Brain microvascular endothelial cell (primary cell): ENCODE measurements around the gene SH3D21.

Experiments used
- DNase-seq: peaks from one replicate; pipeline ENCODE4 v3.0.0-alpha.2; 2020
- H3K27ac ChIP-seq: fragments of 250-450 bp; sonication (Bioruptor Pico); 2 replicates; pipeline ENCODE4 v1.5.1; 2020; ENCODE audit warnings: mild to moderate bottlenecking, moderate library complexity
- H3K27me3 ChIP-seq: fragments of 250-450 bp; sonication (Bioruptor Pico); replicated peaks from 2 replicates; pipeline ENCODE4 v1.5.1; 2020; ENCODE audit warnings: mild to moderate bottlenecking
- H3K36me3 ChIP-seq: fragments of 250-450 bp; sonication (Bioruptor Pico); replicated peaks from 2 replicates; pipeline ENCODE4 v1.5.1; 2020; ENCODE audit warnings: mild to moderate bottlenecking
- H3K4me3 ChIP-seq: 2 replicates; pipeline ENCODE4 v1.5.1; 2011; ENCODE audit warnings: low read depth, mild to moderate bottlenecking, control low read depth, low read length, moderate library complexity
- in situ Hi-C: cut with HindIII; loops from 2 replicates; pipeline ENCODE4 v1.10.0; 2017; ENCODE audit warnings: low sequenced_read_pairs, low pct_ligation_motif_present
- TF ChIP-seq, protein P1 (sequence below): IDR thresholded peaks from 2 replicates; pipeline ENCODE4 v1.5.1; 2011; ENCODE audit warnings: low read depth, mild to moderate bottlenecking, moderate library complexity, low read length, control low read depth, inconsistent platforms; ENCODE audit errors: missing control alignments

Gene SH3D21

DNA sequence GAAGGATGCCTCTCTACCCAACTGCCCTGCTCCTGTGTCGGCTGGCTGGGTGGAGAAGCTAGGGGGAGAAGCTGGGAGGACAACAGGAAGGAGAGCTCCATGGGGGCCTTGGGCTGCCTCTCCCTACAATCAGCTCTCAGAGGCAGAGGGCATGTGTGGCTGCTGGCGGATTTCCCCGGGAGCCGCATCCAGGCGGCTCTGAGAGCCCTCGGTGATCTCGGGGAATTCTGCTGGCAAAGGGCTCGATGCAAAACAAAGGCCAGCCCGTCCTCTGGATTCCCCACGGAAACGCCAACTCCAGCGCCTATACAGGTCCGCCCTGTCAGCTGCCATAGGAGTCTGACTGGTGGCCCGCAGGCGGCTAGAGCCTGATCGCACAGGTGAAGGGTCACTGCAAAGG is 43.7 kb downstream of the SH3D21 start:
- no peak for DNase-seq
- Histone ChIP-seq H3K27me3 (no peaks in the 10 kb centered on the region), H3K4me3 (no peak overlapping the region), H3K27ac (peak overlapping the region; percentile 91), H3K36me3 (peaks cover 63% of the 10 kb centered on the region)
- TF ChIP-seq, protein P1, sequence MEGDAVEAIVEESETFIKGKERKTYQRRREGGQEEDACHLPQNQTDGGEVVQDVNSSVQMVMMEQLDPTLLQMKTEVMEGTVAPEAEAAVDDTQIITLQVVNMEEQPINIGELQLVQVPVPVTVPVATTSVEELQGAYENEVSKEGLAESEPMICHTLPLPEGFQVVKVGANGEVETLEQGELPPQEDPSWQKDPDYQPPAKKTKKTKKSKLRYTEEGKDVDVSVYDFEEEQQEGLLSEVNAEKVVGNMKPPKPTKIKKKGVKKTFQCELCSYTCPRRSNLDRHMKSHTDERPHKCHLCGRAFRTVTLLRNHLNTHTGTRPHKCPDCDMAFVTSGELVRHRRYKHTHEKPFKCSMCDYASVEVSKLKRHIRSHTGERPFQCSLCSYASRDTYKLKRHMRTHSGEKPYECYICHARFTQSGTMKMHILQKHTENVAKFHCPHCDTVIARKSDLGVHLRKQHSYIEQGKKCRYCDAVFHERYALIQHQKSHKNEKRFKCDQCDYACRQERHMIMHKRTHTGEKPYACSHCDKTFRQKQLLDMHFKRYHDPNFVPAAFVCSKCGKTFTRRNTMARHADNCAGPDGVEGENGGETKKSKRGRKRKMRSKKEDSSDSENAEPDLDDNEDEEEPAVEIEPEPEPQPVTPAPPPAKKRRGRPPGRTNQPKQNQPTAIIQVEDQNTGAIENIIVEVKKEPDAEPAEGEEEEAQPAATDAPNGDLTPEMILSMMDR, result no peak
- in situ Hi-C loops, result no loop called here

DNA sequence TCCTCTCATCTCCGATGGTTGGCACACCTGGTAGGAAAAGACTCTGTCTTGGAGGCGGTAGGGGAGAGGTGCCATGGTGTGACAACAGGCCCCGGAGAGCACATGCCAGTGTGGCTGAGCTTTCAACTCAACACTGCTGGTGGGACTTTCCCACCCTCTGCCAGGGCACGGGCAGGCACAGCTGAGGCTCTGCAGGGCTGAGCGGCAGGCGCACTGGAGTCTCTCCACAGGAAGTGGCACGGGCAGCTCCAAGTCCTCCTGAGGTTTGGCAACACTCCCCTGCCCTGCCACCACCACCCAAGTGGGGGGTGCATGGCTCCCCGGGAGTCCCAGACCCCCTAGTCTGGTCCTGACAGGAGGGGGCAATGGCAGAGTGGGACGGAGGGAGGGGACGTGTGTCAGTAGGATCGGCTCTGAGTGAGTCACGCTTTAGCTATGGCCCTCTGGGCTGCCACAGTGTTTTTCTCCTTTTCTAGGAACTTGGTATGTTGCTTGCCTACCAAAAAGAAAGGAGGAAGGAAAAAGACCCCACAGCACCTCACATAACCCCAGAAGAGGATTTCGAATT is 44.6 kb downstream of the SH3D21 start:
- TF ChIP-seq, protein P1, result no peak
- DNase-seq, result peak; percentile 79
- Histone ChIP-seq H3K27me3 (no peaks in the 10 kb centered on the region), H3K4me3 (no peak overlapping the region), H3K36me3 (peaks cover 63% of the 10 kb centered on the region), H3K27ac (peak overlapping the region; percentile 91)
- in situ Hi-C loops, result no loop called here

DNA sequence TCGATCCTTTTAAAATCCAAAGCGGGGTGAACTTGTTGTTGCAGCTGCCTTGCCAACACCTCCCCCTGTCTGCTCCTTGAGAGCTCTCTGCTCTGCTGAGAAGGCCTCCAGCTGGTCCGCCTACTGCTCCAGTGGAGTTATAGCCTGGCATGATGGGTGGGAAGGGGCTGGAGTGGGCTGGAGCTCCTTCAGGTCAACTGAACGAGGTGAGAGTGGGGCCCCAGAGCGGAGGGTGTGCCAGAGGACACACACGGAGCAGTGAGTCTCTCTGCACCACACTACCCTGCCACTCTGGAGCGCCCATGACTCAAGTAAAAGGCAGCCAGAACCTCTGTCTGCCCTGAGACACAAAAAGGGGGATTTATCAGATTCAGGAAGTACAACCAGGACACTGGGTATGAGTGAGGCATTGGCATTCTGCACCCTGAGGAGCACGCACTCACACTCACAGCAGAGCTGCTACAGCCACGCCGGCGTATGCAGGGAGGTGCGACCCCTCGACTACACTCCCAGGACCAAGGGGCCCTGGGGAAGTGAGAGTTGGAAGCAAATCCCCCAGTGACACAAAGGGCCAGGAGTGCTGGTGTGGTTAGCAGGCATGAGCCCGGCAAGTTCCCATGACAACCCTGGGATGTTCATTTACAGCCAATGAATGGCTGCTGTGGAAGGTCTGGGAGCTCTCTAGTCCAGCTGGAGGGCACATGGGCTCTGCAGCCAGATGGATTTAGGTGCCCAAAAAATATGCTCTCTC is 45.2 kb downstream of the SH3D21 start:
- peak overlapping the region; percentile 91 for H3K27ac ChIP-seq
- DNase-seq, result peak; percentile 81
- TF ChIP-seq, protein P1, result no peak
- peaks cover 62% of the 10 kb centered on the region for H3K36me3 ChIP-seq
- in situ Hi-C loops, result no loop called here
- H3K4me3 ChIP-seq, result peak overlapping the region; percentile 26
- no peaks in the 10 kb centered on the region for H3K27me3 ChIP-seq

DNA sequence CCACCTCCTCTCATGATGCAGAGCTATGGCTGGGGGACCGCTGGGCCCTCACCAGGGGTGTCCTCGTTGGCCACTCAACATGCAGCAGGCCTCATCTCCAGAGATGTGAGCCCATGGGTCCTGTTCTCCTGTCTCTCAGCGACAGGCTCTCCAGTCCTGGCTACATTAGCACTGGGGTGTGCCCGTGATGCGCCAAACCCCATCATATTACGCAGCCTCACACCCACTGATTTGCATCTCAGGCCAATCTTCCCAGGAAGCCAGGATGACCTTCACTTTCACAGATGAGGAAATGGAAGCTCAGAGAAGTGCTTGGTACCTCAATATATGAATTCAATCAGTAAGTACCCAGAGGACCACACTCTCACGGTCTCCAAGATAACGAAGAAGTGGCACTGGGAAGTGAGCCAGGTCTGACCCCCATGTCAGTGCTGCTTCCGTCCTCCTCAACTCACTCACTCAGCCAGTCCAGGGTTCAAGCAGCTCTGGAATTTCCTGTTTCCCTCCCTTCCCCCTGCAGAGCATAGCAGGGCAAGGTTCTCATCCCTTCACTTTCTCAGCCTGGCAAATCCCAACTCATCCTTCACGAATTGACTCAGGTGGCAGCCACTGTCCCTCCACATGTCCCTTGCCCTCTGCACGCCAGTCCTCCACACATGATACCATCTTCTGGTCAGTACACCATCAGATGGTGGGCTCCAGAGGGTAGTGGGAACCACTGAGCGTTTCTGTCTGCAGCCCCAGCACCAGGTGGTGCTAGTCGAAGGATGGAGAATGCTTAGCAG is 46.1 kb downstream of the SH3D21 start:
- Histone ChIP-seq H3K27ac (peak overlapping the region; percentile 91), H3K4me3 (no peak overlapping the region), H3K27me3 (no peaks in the 10 kb centered on the region), H3K36me3 (peaks cover 62% of the 10 kb centered on the region)
- no peak for DNase-seq
- TF ChIP-seq, protein P1, result peak; percentile 53
- in situ Hi-C loops, result no loop called here

DNA sequence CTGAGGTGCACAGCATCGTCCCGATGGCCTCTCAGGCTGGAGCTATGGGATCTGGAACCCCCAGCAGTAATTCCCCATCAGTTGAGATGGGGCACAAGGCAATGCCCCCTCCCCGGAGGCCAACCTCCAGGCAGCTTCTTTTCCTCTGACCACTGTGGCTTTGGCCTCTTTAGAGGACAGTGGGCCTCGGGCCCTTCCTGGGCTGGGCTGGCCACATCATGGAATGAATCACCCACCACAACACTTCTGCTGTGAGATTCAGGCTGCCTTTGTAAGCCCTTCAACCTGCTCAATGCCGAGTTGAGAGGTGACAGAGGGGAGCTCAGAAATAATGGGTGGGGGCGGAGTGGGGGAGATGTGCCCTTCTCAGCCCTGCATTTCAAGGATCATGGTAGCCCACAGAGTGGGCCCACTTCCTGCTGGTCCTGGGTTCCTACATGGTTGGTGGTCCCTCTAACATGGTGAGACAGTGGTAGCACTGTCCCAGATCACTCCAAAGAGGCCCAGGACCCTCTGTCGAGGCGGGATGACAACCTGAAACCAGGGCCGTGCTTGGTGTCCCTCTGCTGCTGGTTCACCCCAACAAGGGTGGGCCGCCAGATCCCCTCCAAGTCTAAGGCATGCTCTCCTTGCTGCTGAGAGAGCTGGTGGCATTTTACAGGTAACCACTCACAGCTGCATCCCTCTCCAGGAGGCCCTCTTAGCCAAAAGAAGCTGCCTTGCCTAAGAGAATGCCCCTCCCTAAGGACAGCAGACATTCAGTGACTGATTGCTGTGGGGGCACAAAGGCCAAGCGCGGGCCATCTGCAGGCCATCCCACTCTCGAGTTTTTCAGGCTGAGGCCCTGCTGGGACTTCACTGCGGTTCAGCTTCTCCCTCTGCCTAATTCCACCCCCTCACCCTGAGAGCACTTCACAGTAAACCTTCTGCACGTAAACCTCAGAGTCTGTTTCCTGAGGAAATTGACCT is 47.0 kb downstream of the SH3D21 start:
- peak; percentile 68 for DNase-seq
- TF ChIP-seq, protein P1, result no peak
- Histone ChIP-seq H3K27ac (peak overlapping the region; percentile 91), H3K4me3 (no peak overlapping the region), H3K36me3 (peaks cover 67% of the 10 kb centered on the region), H3K27me3 (no peaks in the 10 kb centered on the region)
- in situ Hi-C loops, result no loop called here
